Uterus (tissue), 2 donors: ENCODE results near the gene EHMT1.

Experiments used
- POLR2A ChIP-seq, 2 donors: fragments of 450-650 bp; IDR thresholded peaks; one replicate each; pipeline ENCODE4 v1.6.1; 2016; ENCODE audit warnings: antibody characterized with exemption in 2 of 2, mild to moderate bottlenecking in 1 of 2, moderate library complexity in 1 of 2
- TF ChIP-seq, protein P1 (sequence below), 4 experiments: fragments of 200-600 bp in 2 of 4; fragments of 450-650 bp in 2 of 4; sonication (generic) in 2 of 4; IDR thresholded peaks; one replicate each; pipeline ENCODE4 v1.5.1; 2016 to 2019; ENCODE audit warnings: antibody characterized with exemption in 4 of 4, mild to moderate bottlenecking in 2 of 4, moderate library complexity in 1 of 4

GRCh38 chr9:137757139-137757538, 138.3 kb downstream of the EHMT1 start:
- no peak for TF ChIP-seq POLR2A (IDR thresholded peaks at IDR 0.05)
- TF ChIP-seq, protein P1, sequence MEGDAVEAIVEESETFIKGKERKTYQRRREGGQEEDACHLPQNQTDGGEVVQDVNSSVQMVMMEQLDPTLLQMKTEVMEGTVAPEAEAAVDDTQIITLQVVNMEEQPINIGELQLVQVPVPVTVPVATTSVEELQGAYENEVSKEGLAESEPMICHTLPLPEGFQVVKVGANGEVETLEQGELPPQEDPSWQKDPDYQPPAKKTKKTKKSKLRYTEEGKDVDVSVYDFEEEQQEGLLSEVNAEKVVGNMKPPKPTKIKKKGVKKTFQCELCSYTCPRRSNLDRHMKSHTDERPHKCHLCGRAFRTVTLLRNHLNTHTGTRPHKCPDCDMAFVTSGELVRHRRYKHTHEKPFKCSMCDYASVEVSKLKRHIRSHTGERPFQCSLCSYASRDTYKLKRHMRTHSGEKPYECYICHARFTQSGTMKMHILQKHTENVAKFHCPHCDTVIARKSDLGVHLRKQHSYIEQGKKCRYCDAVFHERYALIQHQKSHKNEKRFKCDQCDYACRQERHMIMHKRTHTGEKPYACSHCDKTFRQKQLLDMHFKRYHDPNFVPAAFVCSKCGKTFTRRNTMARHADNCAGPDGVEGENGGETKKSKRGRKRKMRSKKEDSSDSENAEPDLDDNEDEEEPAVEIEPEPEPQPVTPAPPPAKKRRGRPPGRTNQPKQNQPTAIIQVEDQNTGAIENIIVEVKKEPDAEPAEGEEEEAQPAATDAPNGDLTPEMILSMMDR (IDR thresholded peaks at IDR 0.05), result no peak
